B cell (primary cell): ENCODE measurements around the gene CALHM1. TPM values are rescaled to one million over a fixed set of nuclear protein-coding genes. Genes with fewer than 3 reads are reported as not detected.

Source experiments
- ATAC-seq: fragments of 200-7000 bp; cut with Tn5 transposase; one replicate; pipeline ENCODE4 v1.10.0; 2021; ENCODE audit warnings: low read depth, mild to moderate bottlenecking, moderate number of reproducible peaks, moderate library complexity
- CTCF ChIA-PET: fragments of 350-600 bp; sonication (Branson Sonifier 250); formaldehyde crosslinking; loops from one replicate; lab custom pipeline; 2021; ENCODE audit warnings: antibody characterized with exemption, inconsistent platforms; lab: Charles Lee
- POLR2A ChIA-PET: fragments of 350-600 bp; sonication (Branson Sonifier 250); formaldehyde crosslinking; loops from one replicate; lab custom pipeline; 2021; ENCODE audit warnings: antibody characterized with exemption; lab: Charles Lee
- DNase-seq: peaks from one replicate; pipeline ENCODE4 v3.0.0; 2013
- H2AFZ ChIP-seq: 2 replicates; pipeline ENCODE4 v1.6.1; 2012; ENCODE audit warnings: mild to moderate bottlenecking, low read depth, low read length; ENCODE audit not compliant: insufficient read depth, poor library complexity, severe bottlenecking
- H3K27ac ChIP-seq, 2 donors: 1 replicate in 1 of 2; 2 replicates in 1 of 2; pipeline ENCODE4 v1.5.1; 2012 to 2013; ENCODE audit warnings: low read length in 2 of 2, mild to moderate bottlenecking in 2 of 2, moderate library complexity in 1 of 2
- H3K27me3 ChIP-seq, 4 experiments: fragments of 200-600 bp in 1 of 4; sonication (generic) in 1 of 4; replicated peaks in 1 of 4; 1 replicate in 2 of 4; 2 replicates in 2 of 4; pipeline versions ENCODE4 v1.6.1 to v1.7.0; 2013 to 2016; ENCODE audit warnings: low read length in 3 of 4, mild to moderate bottlenecking in 2 of 4, mixed read lengths in 1 of 4, moderate library complexity in 1 of 4; ENCODE audit not compliant: insufficient read depth in 4 of 4, control insufficient read depth in 3 of 4; ENCODE audit errors: control extremely low read depth in 1 of 4
- H3K36me3 ChIP-seq, 2 experiments: replicated peaks in 1 of 2; 1 replicate in 1 of 2; 2 replicates in 1 of 2; pipeline versions ENCODE4 v1.6.1 to v1.7.1; 2013; ENCODE audit warnings: low read length in 1 of 2; ENCODE audit not compliant: insufficient read depth in 2 of 2, control insufficient read depth in 1 of 2; ENCODE audit errors: control extremely low read depth in 1 of 2, extremely low read depth in 1 of 2
- H3K4me1 ChIP-seq, 2 donors: fragments of 200-600 bp in 1 of 2; sonication (generic) in 1 of 2; 1 replicate in 1 of 2; 2 replicates in 1 of 2; pipeline versions ENCODE4 v1.5.1 to v1.6.1; 2013 to 2017; ENCODE audit warnings: low read length in 2 of 2; ENCODE audit not compliant: control insufficient read depth in 2 of 2, insufficient read depth in 2 of 2
- H3K4me2 ChIP-seq: replicated peaks from 2 replicates; pipeline ENCODE3; 2012; ENCODE audit warnings: mild to moderate bottlenecking, low read depth, low read length; ENCODE audit not compliant: poor library complexity, severe bottlenecking
- H3K4me3 ChIP-seq, 5 experiments: fragments of 200-600 bp in 1 of 5; sonication (generic) in 1 of 5; 1 replicate in 3 of 5; 2 replicates in 2 of 5; pipeline versions ENCODE4 v1.5.1 to v1.7.0; 2011 to 2016; ENCODE audit warnings: low read length in 4 of 5, mild to moderate bottlenecking in 4 of 5, low read depth in 2 of 5, control low read depth in 1 of 5, moderate library complexity in 1 of 5; ENCODE audit not compliant: insufficient read depth in 1 of 5; ENCODE audit errors: control extremely low read depth in 1 of 5, extremely low read depth in 1 of 5
- H3K79me2 ChIP-seq: fragments of 200-600 bp; sonication (generic); one replicate; pipeline ENCODE4 v1.6.0; 2016; ENCODE audit warnings: low read length; ENCODE audit not compliant: control insufficient read depth, insufficient read depth
- H3K9ac ChIP-seq: fragments of 200-600 bp; sonication (generic); 2 replicates; pipeline ENCODE4 v1.6.1; 2017; ENCODE audit warnings: mild to moderate bottlenecking, low read length, moderate library complexity
- H3K9me3 ChIP-seq, 3 donors: one replicate each; pipeline versions ENCODE4 v1.6.1 to v1.7.1; 2013; ENCODE audit warnings: low read length in 2 of 3; ENCODE audit not compliant: control insufficient read depth in 2 of 3, insufficient read depth in 1 of 3; ENCODE audit errors: control extremely low read depth in 1 of 3
- H4K20me1 ChIP-seq: 2 replicates; pipeline ENCODE4 v1.6.0; 2012; ENCODE audit warnings: mild to moderate bottlenecking, low read length; ENCODE audit not compliant: insufficient read depth, control insufficient read depth, poor library complexity, severe bottlenecking
- H3K27ac Mint-ChIP-seq: one replicate; pipeline ENCODE4 v1.8.0; 2021; ENCODE audit warnings: mixed read lengths
- H3K27me3 Mint-ChIP-seq: one replicate; pipeline ENCODE4 v1.8.0; 2021; ENCODE audit warnings: mixed read lengths
- H3K4me1 Mint-ChIP-seq: one replicate; pipeline ENCODE4 v1.8.0; 2021; ENCODE audit warnings: mixed read lengths
- H3K4me3 Mint-ChIP-seq: one replicate; pipeline ENCODE4 v1.8.0; 2021; ENCODE audit warnings: mixed read lengths
- H3K9me3 Mint-ChIP-seq: one replicate; pipeline ENCODE4 v1.8.0; 2022; ENCODE audit warnings: mixed read lengths; ENCODE audit not compliant: insufficient read depth
- CTCF ChIP-seq: fragments of 200-600 bp; IDR thresholded peaks from one replicate; pipeline ENCODE4 v1.8.0; 2022; ENCODE audit warnings: antibody characterized with exemption, mild to moderate bottlenecking
- EZH2 ChIP-seq: IDR thresholded peaks from 2 replicates; pipeline ENCODE4 v1.6.1; 2012; ENCODE audit warnings: borderline replicate concordance, low read depth, mild to moderate bottlenecking, moderate library complexity, low read length; ENCODE audit not compliant: insufficient read depth, poor library complexity, severe bottlenecking
- WGBS: methylation state at CpG from one replicate; pipeline ENCODE4 v1.1.5; 2013; ENCODE audit warnings: missing lambda C conversion rate; ENCODE audit not compliant: insufficient coverage; 5-methylcytosine and 5-hydroxymethylcytosine counted together
- intact Hi-C: fragments of 100-400 bp; cut with micrococcal nuclease; formaldehyde crosslinking; loops from one replicate; pipeline ENCODE4 v1.10.0; 2022
- polyA plus RNA-seq: library from polyadenylated mRNA; depleted of rRNA; stranded (reverse); fragments of >200 nt; gene quantifications from 2 replicates; pipeline ENCODE4 v1.2.3, GENCODE V29; 2012
- total RNA-seq, 2 donors: library from RNA; stranded (reverse); fragments of 120-200 nt in 1 of 2; gene quantifications; 1 replicate in 1 of 2; 2 replicates in 1 of 2; pipeline versions ENCODE4 v1.2.3 to v1.2.4, GENCODE V29; 2013 to 2022

The CALHM1 gene
- total and polyA plus RNA-seq, 2 donors (not counting 1 experiment from before 2014, with no cell fraction given), result 0.16 to 0.34 TPM

- ChIA-PET POLR2A (no interaction called here), CTCF (interaction anchor here (1.1 to 12.2 kb wide), 4 partner anchors 8 to 193 kb away, joined by 3 to 345 read pairs (median 6); no protein-coding TSS in a partner anchor)
- peaks cover 0 to 40% (median 25%) of the 10 kb centered on the region in 4 experiments for H3K27me3 ChIP-seq
- Mint-ChIP-seq H3K27me3 (peaks cover 49% of the 10 kb centered on the region), H3K4me1 (peaks cover 34% of the 10 kb centered on the region), H3K27ac (no peak within 1 kb of the TSS), H3K4me3 (peak within 1 kb of the TSS; percentile 84), H3K9me3 (no peaks in the 10 kb centered on the region)
- H3K4me2 ChIP-seq, result peak within 1 kb of the TSS; percentile 86
- DNase-seq (peak; percentile 55), ATAC-seq (no peak)
- peaks cover 25 to 26% of the 10 kb centered on the region in 2 donors for H3K4me1 ChIP-seq
- intact Hi-C loops, result loop anchor here (5.0 kb wide), 1 partner anchor 99 kb away; no protein-coding TSS in a partner anchor
- no peaks in the 10 kb centered on the region for H3K36me3 ChIP-seq
- H4K20me1 ChIP-seq, result no peaks in the 10 kb centered on the region
- peaks cover 0 to 2% (median 0%) of the 10 kb centered on the region in 3 donors for H3K9me3 ChIP-seq
- WGBS, result 5% methylated on average over 65 of the region's 65 CpGs
- H3K9ac ChIP-seq, result peak within 1 kb of the TSS; percentile 54
- H3K4me3 ChIP-seq, result peak within 1 kb of the TSS in 4 of 5 experiments; percentile 28 to 57 (median 45)
- no peak for TF ChIP-seq EZH2
- no peak for TF ChIP-seq CTCF
- H3K27ac ChIP-seq, result no peak within 1 kb of the TSS
- no peaks in the 10 kb centered on the region for H3K79me2 ChIP-seq
- H2AFZ ChIP-seq, result peak within 1 kb of the TSS; percentile 56
These were observed 34.7 kb upstream of the CALHM1 start, which contains the start of gene NEURL1 for GRCh38 chr10:103493362-103493915. NEURL1 (plus strand) TSS chr10:103493705; CDS start chr10:103494388, 683 bp downstream.

GRCh38 chr10:103492655-103493261 is 34.1 kb upstream of the CALHM1 start:
- no peak overlapping the region for H3K27ac Mint-ChIP-seq
- peak overlapping the region; percentile 86 for H3K4me2 ChIP-seq
- no peak overlapping the region for H3K9ac ChIP-seq
- H2AFZ ChIP-seq, result no peak overlapping the region
- peaks cover 0 to 2% (median 0%) of the 10 kb centered on the region in 3 donors for H3K9me3 ChIP-seq
- ChIA-PET CTCF (interaction anchor here (0.7 to 12.2 kb wide), 5 partner anchors 7 to 193 kb away, joined by 3 to 345 read pairs (median 6); no protein-coding TSS in a partner anchor), POLR2A (no interaction called here)
- ATAC-seq (no peak), DNase-seq (no peak)
- intact Hi-C loops, result loop anchor here (5.0 kb wide), 1 partner anchor 100 kb away; no protein-coding TSS in a partner anchor
- peaks cover 34% of the 10 kb centered on the region for H3K4me1 Mint-ChIP-seq
- H3K4me3 ChIP-seq, result peak overlapping the region in 1 of 5 experiments; percentile 57
- no peak overlapping the region for H3K27ac ChIP-seq
- H3K4me1 ChIP-seq, result peaks cover 25 to 26% of the 10 kb centered on the region in 2 donors
- no peaks in the 10 kb centered on the region for H4K20me1 ChIP-seq
- H3K4me3 Mint-ChIP-seq, result peak overlapping the region; percentile 84
- H3K27me3 ChIP-seq, result peaks cover 0 to 39% (median 25%) of the 10 kb centered on the region in 4 experiments
- H3K79me2 ChIP-seq, result no peaks in the 10 kb centered on the region
- TF ChIP-seq CTCF (no peak), EZH2 (no peak)
- H3K36me3 ChIP-seq, result no peaks in the 10 kb centered on the region
- no peaks in the 10 kb centered on the region for H3K9me3 Mint-ChIP-seq
- 72% methylated on average over 5 of the region's 5 CpGs for WGBS
- peaks cover 48% of the 10 kb centered on the region for H3K27me3 Mint-ChIP-seq
